ENCODE results near the gene SDK2.

DNA sequence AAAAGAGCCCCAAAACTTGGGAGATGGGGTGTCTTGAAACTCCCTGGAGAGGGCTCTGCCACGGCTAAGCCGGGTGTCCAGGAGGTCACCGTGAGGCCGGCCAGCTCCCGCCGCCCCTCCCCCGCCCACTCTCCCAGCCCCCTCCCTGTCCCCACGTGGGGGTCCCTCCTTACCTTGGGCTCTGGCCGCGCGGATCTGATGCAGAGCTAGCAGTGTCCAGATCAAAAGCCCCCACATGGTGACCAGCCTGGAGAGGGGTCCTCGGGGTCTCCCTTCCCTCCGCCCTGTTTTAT is 447 bp downstream of the SDK2 start:
- TF ChIP-seq CTCF (conservative IDR thresholded peaks at IDR 0.05 in 1 of 2, IDR thresholded peaks at IDR 0.05 in 1 of 2; ENCODE audit: extremely low read depth in 1 of 2, insufficient read depth in 1 of 2, low read depth in 1 of 2, low read length in 2 of 2) (no peak), EZH2 (IDR thresholded peaks at IDR 0.05; ENCODE audit: borderline replicate concordance, low read length) (no peak)
